ENCODE data around the gene LCNL1. TPM values are rescaled to one million over a fixed set of nuclear protein-coding genes. Genes with fewer than 3 reads are reported as not detected.

The LCNL1 gene
- total RNA-seq, 1 donor from 2014 or later: 1.9 TPM

DNA sequence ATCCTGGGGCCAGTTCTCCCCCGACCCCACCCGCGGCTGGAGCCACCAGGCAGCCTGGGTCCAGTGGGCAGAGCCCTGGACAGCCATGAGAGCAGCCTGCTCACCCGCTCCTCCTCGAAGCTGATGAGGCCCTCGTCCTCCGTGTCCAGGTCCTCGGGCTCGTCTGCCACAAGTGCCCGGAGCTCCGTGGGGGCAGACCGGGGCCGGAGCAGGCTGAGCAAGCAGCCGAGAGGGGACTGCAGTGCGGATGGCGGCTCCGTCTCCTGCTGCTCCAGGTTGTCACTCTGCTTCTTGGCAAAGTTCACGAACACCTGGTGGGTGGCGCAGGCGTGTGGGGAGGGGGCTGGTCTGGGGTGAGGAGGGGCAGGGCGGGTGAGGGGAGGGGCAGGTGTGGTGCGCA lies 25.5 kb downstream of the LCNL1 start:
- DNase-seq (no peak), ATAC-seq (no peak)
- intact Hi-C loops (cut with DNase I): no loop called here
- no peaks in the 10 kb centered on the region for H3K9me3 ChIP-seq
- TF ChIP-seq, protein P1, sequence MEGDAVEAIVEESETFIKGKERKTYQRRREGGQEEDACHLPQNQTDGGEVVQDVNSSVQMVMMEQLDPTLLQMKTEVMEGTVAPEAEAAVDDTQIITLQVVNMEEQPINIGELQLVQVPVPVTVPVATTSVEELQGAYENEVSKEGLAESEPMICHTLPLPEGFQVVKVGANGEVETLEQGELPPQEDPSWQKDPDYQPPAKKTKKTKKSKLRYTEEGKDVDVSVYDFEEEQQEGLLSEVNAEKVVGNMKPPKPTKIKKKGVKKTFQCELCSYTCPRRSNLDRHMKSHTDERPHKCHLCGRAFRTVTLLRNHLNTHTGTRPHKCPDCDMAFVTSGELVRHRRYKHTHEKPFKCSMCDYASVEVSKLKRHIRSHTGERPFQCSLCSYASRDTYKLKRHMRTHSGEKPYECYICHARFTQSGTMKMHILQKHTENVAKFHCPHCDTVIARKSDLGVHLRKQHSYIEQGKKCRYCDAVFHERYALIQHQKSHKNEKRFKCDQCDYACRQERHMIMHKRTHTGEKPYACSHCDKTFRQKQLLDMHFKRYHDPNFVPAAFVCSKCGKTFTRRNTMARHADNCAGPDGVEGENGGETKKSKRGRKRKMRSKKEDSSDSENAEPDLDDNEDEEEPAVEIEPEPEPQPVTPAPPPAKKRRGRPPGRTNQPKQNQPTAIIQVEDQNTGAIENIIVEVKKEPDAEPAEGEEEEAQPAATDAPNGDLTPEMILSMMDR (IDR thresholded peaks at IDR 0.05): no peak
- peaks cover 9% of the 10 kb centered on the region for H3K4me1 ChIP-seq
- no peak overlapping the region for H3K4me3 ChIP-seq
- peaks cover 20% of the 10 kb centered on the region for H3K36me3 ChIP-seq
- no peak overlapping the region for H3K27ac ChIP-seq
- H3K27me3 ChIP-seq (ENCODE audit: low read depth): no peaks in the 10 kb centered on the region

DNA sequence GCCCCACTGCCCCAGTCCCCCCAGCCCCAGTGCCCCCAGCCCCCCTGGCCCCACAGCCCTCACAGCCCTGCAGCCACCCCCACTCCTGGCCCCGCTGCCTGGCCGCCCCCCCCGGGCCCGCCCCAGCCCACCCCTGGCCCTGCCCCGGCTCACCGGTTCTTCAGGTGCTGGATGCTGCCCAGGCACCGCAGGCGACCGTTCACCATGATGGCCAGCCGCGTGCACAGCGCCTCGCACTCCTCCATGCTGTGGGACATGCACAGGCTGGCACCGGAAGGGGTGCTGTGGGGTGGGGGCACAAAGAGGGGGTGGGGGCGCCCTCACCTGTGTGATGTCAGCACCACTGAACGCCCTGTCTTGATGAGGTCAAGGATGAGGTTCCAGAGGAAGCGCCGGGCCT lies 26.4 kb downstream of the LCNL1 start:
- Histone ChIP-seq H3K4me3 (no peak overlapping the region), H3K27ac (no peak overlapping the region), H3K4me1 (peaks cover 9% of the 10 kb centered on the region), H3K27me3 (ENCODE audit: low read depth) (no peaks in the 10 kb centered on the region), H3K9me3 (no peaks in the 10 kb centered on the region), H3K36me3 (peaks cover 20% of the 10 kb centered on the region)
- intact Hi-C loops (cut with DNase I): no loop called here
- TF ChIP-seq, protein P1 (IDR thresholded peaks at IDR 0.05): no peak
- DNase-seq (no peak), ATAC-seq (no peak)

DNA sequence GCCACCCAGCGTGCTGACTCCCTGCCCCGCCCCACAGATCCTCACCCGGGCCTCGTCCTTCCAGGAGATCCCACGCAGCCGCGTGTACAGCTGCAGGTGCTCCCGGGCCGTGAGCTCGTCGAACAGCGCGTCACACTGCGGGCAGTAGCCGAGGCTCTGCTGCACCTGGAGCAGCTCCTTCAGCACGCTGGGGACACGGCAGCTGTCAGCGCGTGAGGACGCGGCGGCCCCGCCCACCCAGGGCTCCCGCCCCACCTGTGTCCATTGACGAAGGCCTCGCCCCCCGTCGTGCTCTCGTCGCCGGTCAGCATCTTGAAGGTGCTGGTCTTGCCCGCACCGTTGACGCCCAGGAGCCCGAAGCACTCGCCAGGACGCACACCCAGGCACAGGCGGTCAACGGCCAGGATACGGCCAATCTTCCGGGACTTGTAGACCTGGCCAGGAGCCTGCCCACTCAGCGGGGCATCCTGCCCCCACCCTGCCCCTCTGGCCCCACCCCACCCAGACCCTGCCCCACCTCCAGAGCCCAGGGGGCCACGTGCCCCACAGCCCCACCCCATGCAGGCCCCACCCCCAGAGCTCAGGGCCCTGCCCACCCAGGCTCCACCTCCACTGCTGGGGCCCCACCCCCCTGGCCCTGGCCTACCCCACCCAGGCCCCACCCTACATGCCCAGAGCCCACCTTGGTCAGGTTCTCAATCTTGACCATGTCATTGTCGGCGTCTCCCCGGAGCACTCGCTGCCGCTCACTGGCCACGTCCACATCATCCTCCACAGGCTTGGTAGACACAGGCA lies 27.3 kb downstream of the LCNL1 start:
- H3K36me3 ChIP-seq: peaks cover 21% of the 10 kb centered on the region
- peaks cover 9% of the 10 kb centered on the region for H3K4me1 ChIP-seq
- no peak overlapping the region for H3K4me3 ChIP-seq
- H3K27me3 ChIP-seq (ENCODE audit: low read depth): no peaks in the 10 kb centered on the region
- ATAC-seq (no peak), DNase-seq (no peak)
- TF ChIP-seq, protein P1 (IDR thresholded peaks at IDR 0.05): no peak
- no peaks in the 10 kb centered on the region for H3K9me3 ChIP-seq
- intact Hi-C loops (cut with DNase I): no loop called here
- H3K27ac ChIP-seq: no peak overlapping the region

DNA sequence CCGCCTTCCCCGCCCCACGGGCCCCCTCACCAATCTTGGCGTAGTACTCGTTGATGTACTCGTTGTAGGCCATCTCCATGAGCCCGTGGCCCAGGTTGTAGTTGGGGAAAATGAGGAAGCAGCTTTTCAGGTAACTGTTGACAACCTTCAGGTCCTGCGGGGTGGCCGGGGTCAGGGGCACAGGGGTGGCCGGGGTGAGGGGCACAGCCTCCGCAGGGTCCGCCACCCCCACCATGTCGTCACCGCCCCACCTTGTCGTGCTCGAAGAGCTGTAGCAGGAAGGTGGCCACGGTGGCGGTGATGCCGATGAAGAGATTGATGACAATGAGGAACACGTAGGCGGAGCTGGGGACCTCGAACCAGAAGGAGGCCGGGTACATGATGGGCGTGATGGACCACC lies 28.4 kb downstream of the LCNL1 start:
- DNase-seq (no peak), ATAC-seq (no peak)
- Histone ChIP-seq H3K27ac (no peak overlapping the region), H3K27me3 (ENCODE audit: low read depth) (no peaks in the 10 kb centered on the region), H3K4me3 (no peak overlapping the region), H3K36me3 (peaks cover 31% of the 10 kb centered on the region), H3K4me1 (peaks cover 9% of the 10 kb centered on the region), H3K9me3 (no peaks in the 10 kb centered on the region)
- intact Hi-C loops (cut with DNase I): no loop called here
- TF ChIP-seq, protein P1 (IDR thresholded peaks at IDR 0.05): no peak

DNA sequence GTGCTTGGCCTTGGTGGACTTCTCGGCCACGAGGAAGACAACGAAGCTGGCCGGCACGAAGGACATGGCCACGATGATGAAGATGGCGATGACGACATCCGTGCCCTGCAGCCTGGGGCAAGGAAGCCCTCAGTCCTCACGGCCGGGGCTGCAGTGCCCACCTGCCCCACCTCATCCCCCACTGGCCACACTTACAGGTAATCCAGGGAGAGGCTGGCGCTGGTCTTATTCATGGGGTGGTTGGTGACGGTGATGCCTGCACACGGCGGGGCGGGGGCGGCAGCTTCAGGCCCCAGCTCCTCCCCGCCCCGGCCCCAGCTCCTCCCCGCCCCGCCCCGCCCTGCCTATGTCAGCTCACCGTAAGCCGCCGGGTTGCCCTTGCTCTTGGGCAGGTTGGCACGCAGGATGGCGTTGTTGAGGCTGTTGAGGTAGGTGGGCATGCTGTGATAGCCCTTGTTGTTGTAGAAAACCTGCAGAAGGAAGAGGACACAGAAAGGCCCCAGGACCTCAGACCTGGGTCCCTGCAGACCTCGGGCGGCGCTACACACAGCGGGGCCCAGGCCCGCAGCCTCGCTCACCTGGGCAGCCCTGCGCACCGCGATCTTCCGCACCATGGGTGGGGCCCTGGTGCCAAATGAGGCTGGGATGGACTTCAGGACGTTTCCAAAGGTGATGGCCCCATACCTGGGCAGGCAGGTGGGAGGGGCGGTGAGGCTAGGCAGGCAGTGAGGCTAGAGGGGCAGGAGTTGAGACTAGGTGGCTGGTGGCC lies 29.3 kb downstream of the LCNL1 start:
- TF ChIP-seq, protein P1 (IDR thresholded peaks at IDR 0.05): no peak
- intact Hi-C loops (cut with DNase I): no loop called here
- Histone ChIP-seq H3K27ac (no peak overlapping the region), H3K9me3 (no peaks in the 10 kb centered on the region), H3K36me3 (peaks cover 40% of the 10 kb centered on the region), H3K4me1 (peaks cover 7% of the 10 kb centered on the region), H3K4me3 (no peak overlapping the region), H3K27me3 (ENCODE audit: low read depth) (no peaks in the 10 kb centered on the region)
- DNase-seq: no peak
- ATAC-seq: no peak

All from lower lobe of right lung (tissue), 2 donors.